Thoracic aorta (tissue), 2 donors: ENCODE results near the gene FAM227B. TPM values are rescaled to one million over a fixed set of nuclear protein-coding genes. Genes with fewer than 3 reads are reported as not detected.

Source experiments
- ATAC-seq: fragments of 150-250 bp; one replicate; pipeline ENCODE4 v1.8.0; 2017; ENCODE audit warnings: low read depth; ENCODE audit not compliant: insufficient number of reproducible peaks, low FRiP score
- DNase-seq: peaks from one replicate; pipeline ENCODE4 v3.0.0-alpha.2; 2020; ENCODE audit warnings: low spot score
- H3K27ac ChIP-seq, 2 donors: fragments of 200-600 bp; sonication (generic); 1 replicate in 1 of 2; 2 replicates in 1 of 2; pipeline ENCODE4 v1.5.1; 2016; ENCODE audit warnings: mild to moderate bottlenecking in 2 of 2, moderate library complexity in 2 of 2
- H3K27me3 ChIP-seq: fragments of 200-600 bp; sonication (generic); replicated peaks from 2 replicates; pipeline ENCODE4 v1.6.0; 2016; ENCODE audit warnings: mild to moderate bottlenecking; ENCODE audit not compliant: insufficient read depth
- H3K36me3 ChIP-seq: fragments of 200-600 bp; sonication (generic); one replicate; pipeline ENCODE4 v1.5.1; 2016
- H3K4me1 ChIP-seq, 2 donors: fragments of 200-600 bp; sonication (generic); 1 replicate in 1 of 2; 2 replicates in 1 of 2; pipeline versions ENCODE4 v1.5.1 to v1.6.0; 2016; ENCODE audit warnings: low read depth in 2 of 2, mild to moderate bottlenecking in 1 of 2; ENCODE audit not compliant: control insufficient read depth in 1 of 2
- H3K4me3 ChIP-seq: fragments of 200-600 bp; sonication (generic); 2 replicates; pipeline ENCODE4 v1.5.1; 2016; ENCODE audit warnings: mild to moderate bottlenecking
- H3K9me3 ChIP-seq: fragments of 200-600 bp; sonication (generic); 2 replicates; pipeline ENCODE4 v1.5.1; 2016
- total RNA-seq, 2 donors: library from RNA; depleted of rRNA; stranded (reverse); fragments of >200 nt; gene quantifications; one replicate each; pipeline versions ENCODE4 v1.1.0 to v1.2.3, GENCODE V29; 2016
- TF ChIP-seq, protein P1 (sequence below): fragments of 200-600 bp; sonication (generic); IDR thresholded peaks from one replicate; pipeline ENCODE4 v1.5.1; 2019; ENCODE audit warnings: antibody characterized with exemption

The FAM227B gene
- total RNA-seq, 2 donors from 2014 or later = 3.2 to 15.2 TPM

DNA sequence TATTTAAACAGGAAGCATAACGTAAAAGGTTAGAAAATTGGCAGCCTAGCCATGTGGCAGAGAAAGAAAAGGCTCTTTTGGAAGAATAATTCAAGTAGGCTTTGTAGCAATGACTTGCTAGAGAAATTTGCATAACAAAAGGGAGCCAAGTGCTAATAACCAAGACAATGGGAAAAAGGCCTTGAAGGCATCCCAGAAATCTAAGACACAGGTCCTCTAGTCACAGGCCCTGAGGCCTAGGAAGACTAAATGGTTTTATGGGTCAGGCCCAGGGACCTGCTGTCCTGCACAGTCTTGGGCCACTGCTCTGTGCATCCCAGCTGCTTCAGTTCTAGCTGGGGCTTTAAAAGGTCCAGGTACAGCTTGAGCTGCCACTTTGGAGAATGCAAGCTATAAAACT is 119.0 kb downstream of the FAM227B start:
- DNase-seq = no peak
- TF ChIP-seq, protein P1, sequence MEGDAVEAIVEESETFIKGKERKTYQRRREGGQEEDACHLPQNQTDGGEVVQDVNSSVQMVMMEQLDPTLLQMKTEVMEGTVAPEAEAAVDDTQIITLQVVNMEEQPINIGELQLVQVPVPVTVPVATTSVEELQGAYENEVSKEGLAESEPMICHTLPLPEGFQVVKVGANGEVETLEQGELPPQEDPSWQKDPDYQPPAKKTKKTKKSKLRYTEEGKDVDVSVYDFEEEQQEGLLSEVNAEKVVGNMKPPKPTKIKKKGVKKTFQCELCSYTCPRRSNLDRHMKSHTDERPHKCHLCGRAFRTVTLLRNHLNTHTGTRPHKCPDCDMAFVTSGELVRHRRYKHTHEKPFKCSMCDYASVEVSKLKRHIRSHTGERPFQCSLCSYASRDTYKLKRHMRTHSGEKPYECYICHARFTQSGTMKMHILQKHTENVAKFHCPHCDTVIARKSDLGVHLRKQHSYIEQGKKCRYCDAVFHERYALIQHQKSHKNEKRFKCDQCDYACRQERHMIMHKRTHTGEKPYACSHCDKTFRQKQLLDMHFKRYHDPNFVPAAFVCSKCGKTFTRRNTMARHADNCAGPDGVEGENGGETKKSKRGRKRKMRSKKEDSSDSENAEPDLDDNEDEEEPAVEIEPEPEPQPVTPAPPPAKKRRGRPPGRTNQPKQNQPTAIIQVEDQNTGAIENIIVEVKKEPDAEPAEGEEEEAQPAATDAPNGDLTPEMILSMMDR = no peak
- no peak overlapping the region for H3K27ac ChIP-seq
- H3K36me3 ChIP-seq = no peaks in the 10 kb centered on the region
- ATAC-seq = no peak
- H3K4me3 ChIP-seq = no peak overlapping the region
- H3K27me3 ChIP-seq = no peaks in the 10 kb centered on the region
- no peaks in the 10 kb centered on the region for H3K9me3 ChIP-seq
- no peaks in the 10 kb centered on the region for H3K4me1 ChIP-seq

DNA sequence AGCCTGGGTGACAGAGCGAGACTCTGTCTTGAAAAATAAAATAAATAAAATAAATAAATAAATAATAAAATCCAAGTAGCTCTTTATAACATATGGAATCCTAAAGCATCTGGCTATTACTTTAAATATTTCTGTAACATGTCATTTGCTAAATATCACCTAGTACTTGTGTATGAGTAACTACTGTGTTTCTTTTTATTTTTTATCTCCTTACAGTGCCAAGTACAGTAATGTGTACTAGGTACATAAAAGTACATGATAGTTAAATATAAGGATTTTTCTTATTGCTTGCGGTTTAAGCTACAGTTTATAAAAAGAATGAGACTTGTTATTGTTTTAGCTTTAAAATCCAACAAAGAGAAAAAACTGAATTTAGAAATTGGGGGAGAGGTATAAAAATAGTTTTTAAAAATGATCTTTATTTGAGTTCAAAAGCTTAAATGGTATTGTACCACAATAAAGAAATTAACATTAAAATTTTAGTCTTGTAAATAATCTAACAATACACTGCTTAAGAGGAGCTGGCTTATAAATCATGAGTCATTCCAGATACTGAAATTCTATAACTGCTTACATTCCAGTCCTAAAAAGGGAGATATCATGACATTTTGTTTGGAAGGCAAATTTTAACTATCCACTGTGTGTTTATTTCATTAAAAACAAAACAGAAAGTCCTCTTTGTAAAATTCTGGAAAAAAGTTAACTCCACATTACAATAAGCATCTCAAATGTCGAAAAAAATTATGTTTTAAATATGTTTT is 124.4 kb downstream of the FAM227B start:
- Histone ChIP-seq H3K4me1 (no peaks in the 10 kb centered on the region), H3K27me3 (no peaks in the 10 kb centered on the region), H3K4me3 (no peak overlapping the region), H3K36me3 (no peaks in the 10 kb centered on the region), H3K9me3 (no peaks in the 10 kb centered on the region), H3K27ac (no peak overlapping the region)
- TF ChIP-seq, protein P1 = no peak
- ATAC-seq = no peak
- no peak for DNase-seq

DNA sequence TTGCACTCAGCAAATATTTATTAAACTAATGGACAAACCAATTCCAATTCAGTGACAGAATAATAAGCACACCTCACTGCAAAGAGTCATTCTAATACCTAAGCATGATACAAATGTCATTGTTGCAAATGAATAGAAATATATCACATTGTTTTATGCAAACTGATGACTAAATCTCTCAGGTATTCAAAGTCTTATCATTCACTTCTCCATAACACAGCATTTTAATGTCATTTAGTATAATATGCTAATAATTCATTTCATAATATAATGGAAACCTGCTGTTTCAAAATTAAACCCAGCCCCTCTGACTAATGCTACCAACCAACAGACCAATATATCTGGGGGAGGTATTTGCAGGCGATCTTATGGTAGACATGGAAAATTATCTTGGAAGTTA is 125.8 kb downstream of the FAM227B start:
- TF ChIP-seq, protein P1 = no peak
- DNase-seq (no peak), ATAC-seq (no peak)
- no peaks in the 10 kb centered on the region for H3K4me1 ChIP-seq
- no peaks in the 10 kb centered on the region for H3K9me3 ChIP-seq
- no peaks in the 10 kb centered on the region for H3K27me3 ChIP-seq
- H3K36me3 ChIP-seq = no peaks in the 10 kb centered on the region
- no peak overlapping the region for H3K4me3 ChIP-seq
- no peak overlapping the region for H3K27ac ChIP-seq

DNA sequence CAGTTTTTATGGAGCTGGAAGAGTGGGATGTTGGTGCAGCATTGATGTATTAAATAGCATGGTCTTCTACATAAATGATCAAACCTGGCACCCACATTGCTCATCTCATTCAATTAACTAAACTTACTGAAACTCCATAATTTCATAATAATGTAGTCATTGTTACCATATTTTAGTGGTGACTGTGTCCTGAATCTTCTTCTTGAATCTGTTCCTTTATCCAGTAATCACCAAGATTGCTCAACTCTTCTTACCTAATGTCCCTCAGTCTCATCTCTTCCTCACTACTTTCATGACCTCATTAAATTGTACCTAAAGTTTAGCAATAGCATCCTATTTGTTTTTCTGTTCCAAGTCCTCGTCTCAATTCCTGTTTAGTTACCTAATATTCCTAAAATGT is 127.8 kb downstream of the FAM227B start:
- no peak for ATAC-seq
- DNase-seq = no peak
- Histone ChIP-seq H3K27ac (no peak overlapping the region), H3K4me3 (no peak overlapping the region), H3K36me3 (no peaks in the 10 kb centered on the region), H3K4me1 (no peaks in the 10 kb centered on the region), H3K9me3 (no peaks in the 10 kb centered on the region), H3K27me3 (no peaks in the 10 kb centered on the region)
- TF ChIP-seq, protein P1 = no peak

DNA sequence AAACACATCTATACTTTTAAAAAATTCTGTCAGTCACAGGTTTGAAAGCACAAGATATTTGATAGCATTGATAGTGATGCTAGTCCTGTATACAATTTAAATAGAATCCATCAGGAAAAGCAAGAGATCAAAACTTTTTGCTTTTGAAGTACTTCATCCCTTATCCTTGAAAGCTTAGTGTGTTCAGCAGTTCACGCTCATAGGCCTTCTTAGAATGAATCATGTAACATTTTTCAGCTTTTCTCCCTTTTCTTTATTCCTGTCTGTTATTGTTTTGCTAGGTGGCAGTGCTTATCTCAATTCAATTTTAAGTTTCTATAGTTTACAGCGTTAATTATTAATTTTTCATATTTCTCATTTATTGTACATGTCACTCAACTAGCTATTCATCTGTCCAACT is 128.5 kb downstream of the FAM227B start:
- no peaks in the 10 kb centered on the region for H3K4me1 ChIP-seq
- no peak overlapping the region for H3K27ac ChIP-seq
- TF ChIP-seq, protein P1 = no peak
- H3K4me3 ChIP-seq = no peak overlapping the region
- no peaks in the 10 kb centered on the region for H3K27me3 ChIP-seq
- H3K36me3 ChIP-seq = no peaks in the 10 kb centered on the region
- no peaks in the 10 kb centered on the region for H3K9me3 ChIP-seq
- no peak for DNase-seq
- ATAC-seq = no peak
